Measurements from ENCODE around the gene HLF. TPM values are rescaled to one million over a fixed set of nuclear protein-coding genes. Genes with fewer than 3 reads are reported as not detected.
"Not testable (repeated sequence)": the region's sequence is repeated elsewhere in the genome, so short reads cannot be mapped to it uniquely, and the experiment has no call there.

HLF gene
- total RNA-seq, 1 donor from 2014 or later, result 1.3 TPM

DNA sequence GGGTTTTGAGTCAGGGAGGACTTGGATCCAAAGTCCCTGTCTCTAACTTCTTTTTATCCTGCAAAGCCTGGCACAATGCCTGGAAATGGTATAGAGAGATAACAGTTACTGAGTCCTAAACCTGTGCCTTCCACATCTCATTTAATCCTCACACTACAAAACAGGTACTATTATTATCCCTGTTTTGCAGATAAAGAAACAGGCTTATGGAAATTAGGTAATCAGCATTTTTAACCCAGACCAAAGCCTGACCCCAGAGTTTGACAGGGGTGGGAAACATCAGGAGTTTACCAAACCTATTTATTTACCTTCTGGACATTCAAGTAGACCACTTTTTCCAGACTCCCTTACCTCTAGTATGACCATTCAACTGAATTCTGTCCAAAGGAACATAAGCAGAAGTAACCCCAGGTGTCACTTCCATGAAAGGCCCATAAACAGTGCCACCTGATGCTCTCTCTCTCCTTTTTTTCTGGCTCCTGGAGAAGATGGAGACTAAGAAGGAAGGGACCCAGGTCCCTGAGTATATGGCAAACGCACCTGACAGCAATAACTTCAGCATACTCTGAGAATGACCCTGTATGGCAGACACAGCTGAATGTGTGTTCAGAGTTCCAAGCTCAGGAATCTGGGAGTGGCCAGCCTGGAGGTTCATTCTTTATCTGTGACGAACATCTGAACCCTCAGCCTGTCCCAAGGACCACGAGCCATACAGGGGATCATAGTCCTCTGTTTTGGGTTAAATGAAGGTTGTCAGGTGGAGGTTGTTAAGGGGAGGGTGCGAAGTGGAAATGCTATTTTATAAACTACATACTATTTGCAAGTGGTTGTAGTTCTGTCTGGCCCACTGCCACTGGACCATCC, 62.7 kb downstream of the HLF start:
- Mint-ChIP-seq H3K9me3 (peaks cover 9% of the 10 kb centered on the region), H3K27ac (no peak overlapping the region), H3K27me3 (ENCODE audit: low read depth) (no peaks in the 10 kb centered on the region), H3K4me1 (peaks cover 23% of the 10 kb centered on the region), H3K36me3 (no peaks in the 10 kb centered on the region), H3K4me3 (no peak overlapping the region)
- TF ChIP-seq CTCF (IDR thresholded peaks at IDR 0.05; ENCODE audit: unreplicated experiment), result no peak
- no peak for DNase-seq (ENCODE audit: low spot score in 2 of 2, unreplicated experiment in 2 of 2)

GRCh38 chr17:55328514-55328913, 63.8 kb downstream of the HLF start:
- H3K27me3 Mint-ChIP-seq (ENCODE audit: low read depth); H3K4me3 Mint-ChIP-seq; H3K9me3 Mint-ChIP-seq; H3K36me3 Mint-ChIP-seq; H3K27ac Mint-ChIP-seq; DNase-seq (ENCODE audit: low spot score in 2 of 2, unreplicated experiment in 2 of 2): not testable (repeated sequence)
- H3K4me1 Mint-ChIP-seq, result peaks cover 16% of the 10 kb centered on the region

DNA sequence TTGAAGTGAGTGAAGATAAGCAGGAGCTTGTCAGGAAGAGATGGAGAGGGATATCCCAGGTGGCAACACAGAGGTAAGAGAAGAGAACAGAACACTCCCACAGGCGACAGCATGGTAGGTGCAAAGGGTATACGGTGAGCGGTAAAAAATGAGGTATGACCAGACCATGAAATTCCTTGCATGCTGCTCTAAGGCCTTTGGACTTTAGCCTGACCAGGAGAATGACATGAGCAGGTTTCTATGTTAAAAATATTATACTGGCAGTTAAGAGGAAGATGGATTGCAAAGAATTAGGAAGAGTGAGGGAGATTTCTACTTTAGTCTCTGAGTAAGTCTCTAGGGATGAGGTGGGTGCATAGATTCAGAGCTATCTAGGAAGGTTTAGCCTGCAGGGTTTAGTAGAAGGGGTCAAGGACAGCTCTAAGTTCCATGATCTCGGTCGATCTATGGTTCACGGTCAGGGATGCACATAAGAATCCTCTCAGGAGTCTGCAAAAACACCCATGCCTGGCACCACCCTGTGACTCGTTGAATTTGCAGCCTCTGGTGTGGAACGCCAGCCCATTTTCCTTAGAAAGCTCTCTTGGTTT, 65.7 kb downstream of the HLF start:
- Mint-ChIP-seq H3K36me3 (no peaks in the 10 kb centered on the region), H3K27ac (no peak overlapping the region), H3K4me1 (peaks cover 28% of the 10 kb centered on the region), H3K4me3 (no peak overlapping the region), H3K27me3 (ENCODE audit: low read depth) (no peaks in the 10 kb centered on the region), H3K9me3 (peaks cover 9% of the 10 kb centered on the region)
- no peak for TF ChIP-seq CTCF (IDR thresholded peaks at IDR 0.05; ENCODE audit: unreplicated experiment)
- DNase-seq (ENCODE audit: low spot score in 2 of 2, unreplicated experiment in 2 of 2), result no peak

DNA sequence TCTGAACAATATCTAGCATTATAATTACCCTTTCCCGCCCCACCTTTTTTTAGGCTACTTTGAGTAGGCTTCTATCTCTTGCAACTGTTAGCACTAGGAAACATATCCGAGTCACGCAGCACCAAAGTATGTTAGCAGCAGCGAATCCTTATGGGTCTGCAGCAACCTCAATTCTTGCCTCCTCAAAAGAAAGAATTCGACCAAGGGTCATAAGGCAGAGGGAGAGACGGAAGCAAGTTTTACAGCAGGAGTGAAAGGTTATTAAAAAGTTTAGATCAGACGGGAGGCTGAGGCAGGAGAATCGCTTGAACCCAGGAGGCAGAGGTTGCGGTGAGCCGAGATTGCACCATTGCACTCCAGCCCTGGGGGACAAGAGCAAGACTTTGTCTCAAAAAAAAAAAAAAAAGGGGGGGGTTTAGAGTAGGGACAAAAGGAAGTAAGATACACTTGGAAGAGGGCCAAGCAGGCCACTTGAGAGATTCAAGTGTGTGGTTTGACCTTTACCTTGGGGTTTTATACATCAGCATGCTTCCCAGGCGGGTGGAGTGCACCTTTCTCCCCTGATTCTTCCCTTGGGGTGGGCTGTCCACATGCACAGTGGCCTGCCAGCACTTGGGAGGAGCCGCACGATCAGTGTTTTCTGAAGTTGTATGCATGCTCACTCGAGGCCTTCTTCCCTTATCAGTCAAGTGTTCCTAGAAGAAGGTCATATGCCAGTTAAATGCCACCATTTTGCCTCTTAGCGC, 67.7 kb downstream of the HLF start:
- Mint-ChIP-seq H3K4me1 (peaks cover 25% of the 10 kb centered on the region), H3K27me3 (ENCODE audit: low read depth) (no peaks in the 10 kb centered on the region), H3K36me3 (no peaks in the 10 kb centered on the region), H3K9me3 (peaks cover 9% of the 10 kb centered on the region), H3K27ac (no peak overlapping the region), H3K4me3 (no peak overlapping the region)
- no peak for DNase-seq (ENCODE audit: low spot score in 2 of 2, unreplicated experiment in 2 of 2)
- TF ChIP-seq CTCF (IDR thresholded peaks at IDR 0.05; ENCODE audit: unreplicated experiment), result no peak

DNA sequence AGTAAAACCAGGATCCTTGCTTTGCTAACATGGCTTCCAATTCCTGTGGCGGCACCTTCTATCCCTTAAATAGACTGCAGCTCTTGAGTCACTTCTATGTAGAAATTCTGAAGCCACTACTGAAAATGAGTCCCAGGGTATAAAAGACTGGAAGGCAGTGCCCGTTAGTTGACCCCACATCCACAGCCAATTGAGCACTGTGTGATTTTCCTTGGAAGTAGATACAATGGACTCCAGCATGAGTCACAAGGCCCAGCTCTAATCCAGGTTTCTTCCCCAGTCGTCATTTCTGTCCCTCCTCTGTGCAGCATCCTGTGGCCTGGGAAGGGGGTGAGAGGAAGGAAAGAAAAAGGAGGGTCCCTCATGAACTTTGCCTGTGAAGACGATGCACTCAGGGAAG, 69.5 kb downstream of the HLF start:
- no peak for DNase-seq (ENCODE audit: low spot score in 2 of 2, unreplicated experiment in 2 of 2)
- Mint-ChIP-seq H3K4me3 (no peak overlapping the region), H3K9me3 (no peaks in the 10 kb centered on the region), H3K27me3 (ENCODE audit: low read depth) (no peaks in the 10 kb centered on the region), H3K4me1 (peaks cover 21% of the 10 kb centered on the region), H3K36me3 (no peaks in the 10 kb centered on the region), H3K27ac (peak overlapping the region; percentile 36)
- no peak for TF ChIP-seq CTCF (IDR thresholded peaks at IDR 0.05; ENCODE audit: unreplicated experiment)
